NCI-H187 treated with DMSO at 0.1 percent for 48 hours (cell line): ENCODE measurements around the gene LTO1.

Experiments
- DNase-seq: peaks from one replicate; lab custom pipeline; 2025; lab: John Stamatoyannopoulos, UW

Gene LTO1

GRCh38 chr11:69677749-69678148 is 2.6 kb upstream of the LTO1 start:
- DNase-seq: no peak

- DNase-seq: no peak
Observed at GRCh38 chr11:69674267-69674885, 777 bp downstream of the LTO1 start.

DNA sequence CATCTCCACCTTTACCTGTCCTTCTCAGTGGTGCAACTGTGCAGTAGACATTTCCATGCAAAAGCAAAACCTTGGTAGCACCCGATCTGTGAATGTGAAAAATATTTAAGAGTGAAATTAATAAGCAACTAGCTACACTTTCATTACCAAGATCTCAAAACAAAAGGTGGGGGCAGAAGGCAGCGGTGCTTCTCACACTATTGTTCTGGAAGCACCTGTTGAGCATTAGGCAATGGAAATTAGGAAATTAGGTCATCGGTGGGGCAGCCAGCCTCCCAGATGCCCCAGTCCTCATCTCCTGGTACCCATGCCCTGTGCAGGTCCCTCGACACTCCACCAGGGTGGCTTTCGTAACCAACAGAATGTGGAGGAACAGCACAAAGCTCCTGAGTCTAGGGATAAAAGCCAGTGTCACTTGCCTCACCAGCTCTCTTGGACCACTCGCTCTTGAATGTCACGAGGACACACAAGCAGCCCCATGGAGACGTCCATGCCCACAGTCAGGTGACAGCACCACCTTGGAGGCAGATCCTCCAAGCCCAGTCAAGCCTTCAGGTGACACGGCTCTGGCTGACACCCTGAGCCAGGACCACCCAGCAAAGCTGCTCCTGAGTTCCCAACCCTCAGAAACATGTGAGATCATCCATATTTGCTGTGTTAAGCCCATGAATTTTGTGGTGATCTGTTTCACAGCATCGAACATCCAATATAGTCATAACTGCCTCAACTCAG is 3.3 kb downstream of the LTO1 start:
- no peak for DNase-seq

- peak; percentile 46 for DNase-seq
Observed at GRCh38 chr11:69670158-69670845, 4.9 kb downstream of the LTO1 start.

DNA sequence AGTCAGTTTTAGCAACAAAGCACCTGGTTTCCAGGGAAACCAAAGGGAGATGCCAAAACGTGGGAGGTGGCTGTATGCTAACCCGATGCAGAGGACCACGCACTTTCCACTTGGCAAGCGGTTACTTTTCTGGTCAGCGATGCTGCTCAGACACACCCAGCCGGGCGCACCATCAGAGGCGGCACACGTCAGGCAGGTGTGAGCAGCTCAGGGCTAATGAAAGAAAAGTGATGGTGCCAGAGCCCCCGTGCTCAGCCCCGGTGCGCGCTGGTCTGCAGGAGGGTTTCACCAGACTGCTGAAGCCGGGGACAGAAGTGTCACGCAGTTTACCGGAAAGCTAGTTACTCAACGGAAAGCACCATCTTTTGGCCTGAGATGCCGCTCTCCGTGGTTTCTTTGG is 5.7 kb downstream of the LTO1 start:
- DNase-seq: no peak

GRCh38 chr11:69667619-69668604 is 7.2 kb downstream of the LTO1 start:
- DNase-seq: no peak

DNA sequence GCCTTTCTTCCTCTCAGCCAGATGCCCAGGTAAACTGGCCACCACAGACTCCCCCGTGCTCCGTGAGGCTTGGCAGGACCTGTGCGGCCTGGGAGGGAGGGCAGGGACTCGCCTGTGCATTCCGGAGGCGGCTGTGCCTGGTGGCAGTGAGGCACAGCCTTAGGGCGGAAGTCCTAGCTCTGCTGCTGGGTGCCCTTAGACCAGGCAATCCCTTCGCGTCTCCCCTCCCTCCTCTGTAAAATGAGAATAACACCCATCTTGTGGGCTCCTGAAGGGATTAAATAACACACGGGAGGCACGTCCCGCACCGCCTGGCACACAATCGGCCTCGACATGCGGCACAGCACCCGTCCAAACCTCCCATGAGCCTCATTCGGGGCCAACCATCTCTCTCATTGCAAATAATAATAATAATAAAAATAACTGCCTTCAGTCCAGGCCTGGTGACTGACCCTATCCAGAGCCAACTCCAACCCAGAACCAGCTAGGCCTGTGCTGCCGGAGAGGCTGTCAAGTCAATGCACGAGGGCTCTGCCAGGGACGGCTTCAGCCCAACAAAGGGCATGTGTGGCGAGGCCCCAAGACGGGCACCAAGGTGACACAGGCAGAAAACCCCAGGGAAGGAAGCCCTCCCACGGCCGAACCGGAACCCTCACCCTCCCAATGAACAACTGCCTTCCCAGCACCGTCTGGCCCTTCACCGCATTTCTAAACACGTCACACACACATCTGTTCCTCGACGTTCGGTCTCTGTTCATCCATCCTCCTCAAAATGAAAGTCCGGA is 8.2 kb downstream of the LTO1 start:
- no peak for DNase-seq

- no peak for DNase-seq
Observed at GRCh38 chr11:69666261-69666660, 8.9 kb downstream of the LTO1 start.

GRCh38 chr11:69665669-69666068 is 9.5 kb downstream of the LTO1 start:
- DNase-seq: no peak

DNA sequence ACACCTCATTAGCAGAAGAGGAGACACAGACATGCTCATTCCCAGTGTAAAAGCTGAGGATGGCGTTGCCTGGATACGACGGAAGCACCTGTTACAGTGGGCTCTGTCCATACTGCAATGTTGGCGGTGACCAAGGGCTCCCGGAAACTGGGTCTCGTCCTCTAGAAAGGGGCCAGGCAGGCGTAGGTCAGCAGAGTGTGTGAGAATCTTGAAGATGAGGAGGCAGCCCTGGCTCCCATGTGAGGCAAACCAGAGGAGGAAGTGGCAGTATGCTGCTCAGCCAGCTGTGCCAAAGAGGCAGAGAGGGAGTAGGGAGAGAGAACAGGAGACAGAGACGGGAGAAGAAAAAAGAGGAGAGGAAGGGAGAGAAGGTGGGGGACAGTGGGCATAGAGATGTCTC is 10.3 kb downstream of the LTO1 start:
- DNase-seq: no peak

DNA sequence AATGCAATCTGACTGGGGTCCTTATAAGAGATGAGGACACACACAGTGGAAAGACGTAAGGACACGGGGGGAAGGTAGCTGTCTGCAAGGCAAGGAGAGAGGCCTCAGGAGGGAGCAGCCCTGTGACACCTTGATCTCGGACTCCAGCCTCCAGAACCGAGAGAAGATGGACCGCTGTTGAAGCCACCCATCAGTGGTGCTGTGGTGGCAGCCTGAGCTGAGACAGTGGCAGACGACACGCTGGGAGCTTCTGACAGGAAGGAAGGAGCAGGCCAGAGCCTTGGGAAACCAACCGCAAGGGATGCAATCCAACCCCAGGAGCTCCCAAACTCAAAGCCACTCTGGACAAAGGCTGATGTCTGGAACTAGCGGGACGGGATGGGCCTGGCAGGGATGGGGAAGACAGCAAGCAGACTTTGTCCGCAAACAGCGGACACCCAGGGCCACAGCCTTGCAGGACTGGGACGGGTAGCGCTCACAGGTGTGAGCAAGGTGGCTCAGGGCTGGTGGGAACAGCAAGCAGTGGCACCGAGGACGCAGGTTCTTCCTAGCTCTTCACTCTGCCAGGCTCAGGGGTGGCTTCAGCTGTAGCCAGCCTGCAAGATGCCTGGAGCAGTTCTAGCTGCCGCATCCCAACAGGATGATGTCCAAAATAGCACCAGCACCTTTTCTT is 10.9 kb downstream of the LTO1 start:
- DNase-seq: no peak

DNA sequence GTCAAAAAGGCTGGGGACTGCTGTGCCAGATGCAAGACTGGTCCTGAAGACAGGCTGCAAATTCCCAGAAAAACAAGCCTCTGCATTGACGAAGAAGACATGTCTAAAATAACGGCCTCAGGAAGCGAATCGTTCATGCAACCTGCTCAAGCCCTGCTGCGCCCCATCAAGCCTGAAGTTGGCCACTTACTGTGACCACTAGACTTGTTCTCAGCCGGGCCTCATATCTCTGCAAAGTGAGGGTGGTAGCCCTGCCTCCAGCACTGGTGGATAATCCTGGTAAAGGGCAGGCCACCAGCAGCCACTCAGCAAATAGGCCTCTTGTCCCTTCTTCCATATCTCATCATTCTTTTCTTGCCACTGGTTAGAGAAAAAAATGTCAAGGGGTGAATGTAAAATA is 11.8 kb downstream of the LTO1 start:
- DNase-seq: no peak

DNA sequence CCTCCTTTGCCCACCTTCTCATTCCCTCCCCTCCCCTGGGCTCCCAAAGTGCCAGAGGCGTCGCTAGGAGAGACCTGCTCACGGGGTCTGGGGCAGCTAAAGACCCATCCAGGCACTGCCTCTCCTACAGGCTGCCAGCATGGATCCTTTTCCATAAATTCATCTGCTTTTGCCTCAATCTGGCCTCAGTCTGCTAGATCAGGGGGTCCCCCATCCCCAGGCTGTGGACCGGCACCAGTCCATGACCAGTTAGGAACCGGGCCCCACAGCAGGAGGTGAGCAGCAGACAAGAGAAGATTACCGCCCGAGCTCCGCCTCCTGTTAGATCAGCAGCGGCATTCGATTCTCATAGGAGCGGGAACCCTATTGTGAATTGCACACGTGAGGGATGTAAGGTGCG is 12.3 kb downstream of the LTO1 start:
- no peak for DNase-seq

- no peak for DNase-seq
Observed at GRCh38 chr11:69662021-69662698, 13.0 kb downstream of the LTO1 start.

- DNase-seq: no peak
Observed at GRCh38 chr11:69661413-69661715, 13.8 kb downstream of the LTO1 start.

DNA sequence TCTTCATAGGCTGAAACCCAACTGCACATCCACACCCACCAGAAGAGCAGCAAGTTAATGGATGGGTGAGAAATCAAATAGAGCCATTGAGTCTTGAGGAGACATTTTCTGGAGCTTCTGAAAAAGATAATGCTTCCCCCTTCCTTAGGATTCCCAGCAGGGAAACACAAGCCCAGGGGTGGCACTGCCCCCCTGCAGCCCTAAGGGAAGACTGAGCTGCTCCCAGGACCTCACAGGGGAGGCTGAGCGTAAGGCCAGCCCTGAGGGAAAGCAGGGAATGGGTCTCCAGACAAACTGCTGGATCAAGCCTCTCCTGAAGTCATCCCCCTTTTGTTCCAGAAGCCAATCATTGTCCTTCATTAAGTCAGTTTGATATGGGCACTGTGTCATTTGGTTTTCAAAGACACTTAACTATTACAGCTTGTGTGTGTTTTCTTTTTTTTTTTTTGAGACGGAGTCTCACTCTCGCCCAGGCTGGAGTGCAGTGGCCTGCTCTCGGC is 15.1 kb downstream of the LTO1 start:
- DNase-seq: no peak

GRCh38 chr11:69659591-69659990 is 15.6 kb downstream of the LTO1 start:
- no peak for DNase-seq

DNA sequence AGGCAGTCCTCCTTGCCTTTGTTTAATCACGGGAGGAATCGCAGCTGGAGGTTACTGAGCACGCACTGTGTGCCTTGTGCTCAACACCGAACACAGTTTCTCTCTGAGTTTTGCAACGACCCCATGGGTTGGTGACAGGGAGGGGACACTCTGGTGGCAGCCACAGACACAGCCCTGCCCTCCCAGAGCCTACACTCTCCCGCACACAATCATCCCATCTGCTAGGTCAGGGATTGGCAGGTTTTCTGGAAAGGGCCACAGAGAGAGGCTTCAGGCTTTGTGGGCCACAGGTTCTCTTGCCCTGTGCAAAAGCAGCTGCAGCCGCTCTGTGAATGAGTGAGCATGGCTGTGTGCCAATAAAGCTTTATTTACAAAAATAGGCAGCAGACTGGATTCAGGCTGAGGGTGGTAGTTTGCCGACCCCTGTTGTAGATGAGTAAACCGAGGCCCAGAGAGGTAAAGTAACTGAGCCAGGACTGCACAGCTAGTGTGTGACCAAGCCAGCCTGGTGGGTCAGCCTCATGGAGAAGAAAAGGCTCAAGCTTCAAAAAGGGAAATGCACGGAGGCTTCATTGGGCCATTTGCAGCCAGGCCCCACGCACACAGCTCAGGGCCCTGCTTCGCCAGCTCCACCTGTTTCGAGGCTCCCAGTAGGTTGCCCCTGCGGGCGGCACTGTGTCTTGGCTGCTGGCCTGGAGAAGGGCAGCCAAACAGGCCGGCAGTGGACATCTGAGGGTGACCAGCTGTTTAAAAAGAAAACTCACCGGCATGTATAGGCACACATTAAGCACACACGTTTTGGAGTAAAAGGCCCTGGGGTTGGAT is 16.3 kb downstream of the LTO1 start:
- DNase-seq: no peak

DNA sequence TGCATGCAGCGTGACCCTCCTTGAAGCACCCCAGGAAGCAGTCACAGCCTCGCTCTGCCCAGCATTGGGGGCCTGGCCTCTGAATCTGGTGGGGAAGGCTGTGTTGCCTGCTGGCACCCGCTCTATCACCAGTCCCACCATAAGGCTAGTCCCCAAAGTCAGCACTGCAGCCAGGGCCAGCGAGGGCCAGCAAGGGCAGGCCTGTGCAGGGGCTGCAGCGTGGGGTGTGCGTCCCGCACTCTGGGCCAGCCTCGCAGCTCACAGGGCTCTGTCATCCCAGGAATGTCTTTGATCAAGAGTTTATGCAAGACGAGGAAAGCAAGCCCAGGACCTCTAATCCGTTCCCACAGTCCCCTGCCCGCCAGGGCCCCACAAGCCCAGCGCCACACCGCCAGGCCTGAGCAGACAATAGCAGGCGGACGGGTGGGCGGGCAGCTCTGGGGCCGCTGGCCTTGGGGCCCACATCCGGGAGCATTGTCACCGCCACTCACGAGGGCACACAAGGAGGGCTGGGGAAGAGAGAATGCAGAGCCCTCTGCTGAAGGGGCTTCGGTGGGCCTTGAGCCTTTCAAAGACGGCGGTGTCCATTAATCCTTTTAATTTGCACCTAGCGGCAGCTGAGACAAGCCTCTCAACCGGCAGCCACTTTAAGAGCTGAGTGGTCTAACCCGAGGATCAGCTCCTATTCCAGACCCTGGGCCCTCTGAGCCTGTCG is 17.1 kb downstream of the LTO1 start:
- no peak for DNase-seq
